Smooth muscle cell (in vitro differentiated cells): ENCODE measurements around the gene KCP. TPM values are rescaled to one million over a fixed set of nuclear protein-coding genes. Genes with fewer than 3 reads are reported as not detected.

Experiments
- DNase-seq: peaks from one replicate; lab custom pipeline; 2025; ENCODE audit not compliant: unreplicated experiment; lab: John Stamatoyannopoulos, UW
- H2AFZ ChIP-seq: fragments of 200-600 bp; sonication (generic); 2 replicates; pipeline ENCODE4 v1.6.0; 2016; ENCODE audit warnings: antibody characterized with exemption, low read depth, mild to moderate bottlenecking
- H3F3A ChIP-seq: fragments of 200-600 bp; sonication (generic); 2 replicates; pipeline ENCODE4 v1.6.0; 2017; ENCODE audit warnings: antibody characterized with exemption, low read depth
- H3K27ac ChIP-seq: fragments of 200-600 bp; sonication (generic); 2 replicates; pipeline ENCODE4 v1.5.1; 2016; ENCODE audit warnings: low read depth, mild to moderate bottlenecking
- H3K27me3 ChIP-seq: fragments of 200-600 bp; sonication (generic); 2 replicates; pipeline ENCODE4 v1.6.1; 2016; ENCODE audit warnings: low read depth, mild to moderate bottlenecking
- H3K36me3 ChIP-seq: fragments of 200-600 bp; sonication (generic); 2 replicates; pipeline ENCODE4 v1.5.1; 2016; ENCODE audit warnings: low read depth
- H3K4me1 ChIP-seq: fragments of 200-600 bp; sonication (generic); 2 replicates; pipeline ENCODE4 v1.5.1; 2016; ENCODE audit warnings: low read depth
- H3K4me2 ChIP-seq: fragments of 200-600 bp; sonication (generic); 2 replicates; pipeline ENCODE4 v1.6.0; 2016; ENCODE audit warnings: mild to moderate bottlenecking
- H3K4me3 ChIP-seq: fragments of 200-600 bp; sonication (generic); 2 replicates; pipeline ENCODE4 v1.5.1; 2016; ENCODE audit warnings: mild to moderate bottlenecking
- H3K79me2 ChIP-seq: fragments of 200-600 bp; sonication (generic); 2 replicates; pipeline ENCODE4 v1.6.0; 2016; ENCODE audit warnings: low read depth, mild to moderate bottlenecking
- H3K9ac ChIP-seq: fragments of 200-600 bp; sonication (generic); 2 replicates; pipeline ENCODE4 v1.6.0; 2016; ENCODE audit warnings: low read depth
- H3K9me3 ChIP-seq: fragments of 200-600 bp; sonication (generic); replicated peaks from 2 replicates; pipeline ENCODE4 v1.5.1; 2016; ENCODE audit warnings: low read depth
- H4K20me1 ChIP-seq: fragments of 200-600 bp; sonication (generic); 2 replicates; pipeline ENCODE4 v1.6.0; 2016; ENCODE audit warnings: low read depth
- CTCF ChIP-seq: fragments of 200-600 bp; sonication (generic); IDR thresholded peaks from 2 replicates; pipeline ENCODE4 v1.5.1; 2017; ENCODE audit warnings: borderline replicate concordance, mild to moderate bottlenecking, antibody characterized with exemption; ENCODE audit not compliant: insufficient read depth, poor library complexity, severe bottlenecking
- WGBS: methylation state at CpG from one replicate; pipeline ENCODE4 v1.1.7; 2016; ENCODE audit warnings: low lambda C conversion rate; 5-methylcytosine and 5-hydroxymethylcytosine counted together
- polyA plus RNA-seq: library from polyadenylated mRNA; unstranded; fragments of >200 nt; fragmentation: Nextera tagmentation; extraction: Ambion mirVana; gene quantifications from 2 replicates; pipeline ENCODE4 v1.2.1, GENCODE V29; 2016
- total RNA-seq: library from RNA; depleted of rRNA; stranded (reverse); fragments of >200 nt; gene quantifications from 2 replicates; pipeline ENCODE4 v1.2.3, GENCODE V29; 2014

The KCP gene
- total RNA-seq (0.99 and 3.1 TPM in 2 replicates), polyA plus RNA-seq (4.5 and 6.2 TPM in 2 replicates)

- no peak for TF ChIP-seq CTCF
- WGBS, result 17% methylated on average over 26 of the region's 34 CpGs
Measured at GRCh38 chr7:128910569-128910945, at the start of gene KCP. Gene KCP, minus strand, starts transcription at chr7:128910709. Its CDS starts 33 bp downstream, at chr7:128910676.

GRCh38 chr7:128959296-128959695, 48.8 kb upstream of the KCP start:
- H3K9me3 ChIP-seq, result no peaks in the 10 kb centered on the region
- H3K36me3 ChIP-seq, result peaks cover 10% of the 10 kb centered on the region
- H3K4me2 ChIP-seq, result no peak overlapping the region
- H3K27me3 ChIP-seq, result no peaks in the 10 kb centered on the region
- no peaks in the 10 kb centered on the region for H3F3A ChIP-seq
- H2AFZ ChIP-seq, result no peak overlapping the region
- H3K4me3 ChIP-seq, result no peak overlapping the region
- no peaks in the 10 kb centered on the region for H3K79me2 ChIP-seq
- TF ChIP-seq CTCF, result no peak
- no peak overlapping the region for H3K9ac ChIP-seq
- peaks cover 18% of the 10 kb centered on the region for H4K20me1 ChIP-seq
- H3K4me1 ChIP-seq, result no peaks in the 10 kb centered on the region
- WGBS, result 94% methylated on average over 4 of the region's 4 CpGs
- H3K27ac ChIP-seq, result no peak overlapping the region
- DNase-seq, result no peak

More at GRCh38 chr7:128910569-128910945, at the start of gene KCP:
- H3F3A ChIP-seq, result no peaks in the 10 kb centered on the region
- no peaks in the 10 kb centered on the region for H4K20me1 ChIP-seq
- no peak within 1 kb of the TSS for H3K9ac ChIP-seq
- no peak for DNase-seq
- peak within 1 kb of the TSS; percentile 88 for H3K4me2 ChIP-seq
- H3K27me3 ChIP-seq, result peaks cover 18% of the 10 kb centered on the region
- H3K27ac ChIP-seq, result no peak within 1 kb of the TSS
- H3K36me3 ChIP-seq, result no peaks in the 10 kb centered on the region
- H3K4me3 ChIP-seq, result peak within 1 kb of the TSS; percentile 62
- peak within 1 kb of the TSS; percentile 94 for H2AFZ ChIP-seq
- no peaks in the 10 kb centered on the region for H3K79me2 ChIP-seq
- peaks cover 11% of the 10 kb centered on the region for H3K4me1 ChIP-seq
- no peaks in the 10 kb centered on the region for H3K9me3 ChIP-seq

- no peaks in the 10 kb centered on the region for H3K9me3 ChIP-seq
- H2AFZ ChIP-seq, result no peak overlapping the region
- H3K27ac ChIP-seq, result no peak overlapping the region
- DNase-seq, result no peak
- no peaks in the 10 kb centered on the region for H3F3A ChIP-seq
- peaks cover 20% of the 10 kb centered on the region for H3K36me3 ChIP-seq
- TF ChIP-seq CTCF, result no peak
- peaks cover 7% of the 10 kb centered on the region for H4K20me1 ChIP-seq
- H3K9ac ChIP-seq, result no peak overlapping the region
- H3K27me3 ChIP-seq, result no peaks in the 10 kb centered on the region
- no peak overlapping the region for H3K4me3 ChIP-seq
- H3K4me2 ChIP-seq, result no peak overlapping the region
- H3K4me1 ChIP-seq, result no peaks in the 10 kb centered on the region
- no peaks in the 10 kb centered on the region for H3K79me2 ChIP-seq
Measured at GRCh38 chr7:128955981-128956380, 45.5 kb upstream of the KCP start.
